A673 (cell line): ENCODE measurements around the gene TNFSF8. TPM values are rescaled to one million over a fixed set of nuclear protein-coding genes. Genes with fewer than 3 reads are reported as not detected.

ENCODE experiments used
- BruUV-seq: library from RNA; stranded (reverse); fragments of 400-500 nt; replicated peaks from 2 replicates; lab custom pipeline; 2021; lab: Mats Ljungman, UMichigan
- CTCF ChIA-PET: fragments of 300-600 bp; sonication (Branson Sonifier 250); formaldehyde crosslinking; loops from one replicate; lab custom pipeline; 2022; ENCODE audit warnings: antibody characterized with exemption; lab: Charles Lee
- POLR2A ChIA-PET: fragments of 300-600 bp; sonication (Branson Sonifier 250); formaldehyde crosslinking; loops from one replicate; lab custom pipeline; 2022; ENCODE audit warnings: antibody characterized with exemption; ENCODE audit not compliant: low non-redundant PET; lab: Charles Lee
- DNase-seq: peaks from one replicate; pipeline ENCODE4 v3.0.0-alpha.2; 2015; ENCODE audit warnings: low spot score
- H3K27ac ChIP-seq: fragments of 200-600 bp; sonication (generic); 2 replicates; pipeline ENCODE4 v1.5.1; 2016; ENCODE audit warnings: mixed run types, low read depth, mild to moderate bottlenecking, mixed read lengths, antibody characterized with exemption, low read length; ENCODE audit not compliant: poor library complexity, severe bottlenecking
- H3K27me3 ChIP-seq: fragments of 200-600 bp; sonication (generic); replicated peaks from 2 replicates; pipeline ENCODE4 v1.6.1; 2017; ENCODE audit warnings: mixed run types, low read depth, mild to moderate bottlenecking, mixed read lengths, antibody characterized with exemption, low read length; ENCODE audit not compliant: insufficient read depth, poor library complexity
- H3K36me3 ChIP-seq: fragments of 200-600 bp; sonication (generic); 2 replicates; pipeline ENCODE4 v1.6.1; 2016; ENCODE audit warnings: mixed run types, mild to moderate bottlenecking, mixed read lengths, antibody characterized with exemption, low read length; ENCODE audit not compliant: insufficient read depth, poor library complexity, severe bottlenecking
- H3K4me1 ChIP-seq: fragments of 200-600 bp; sonication (generic); 2 replicates; pipeline ENCODE4 v1.6.1; 2017; ENCODE audit warnings: mixed run types, mild to moderate bottlenecking, mixed read lengths, antibody characterized with exemption, low read length; ENCODE audit not compliant: insufficient read depth, poor library complexity, severe bottlenecking
- H3K4me3 ChIP-seq: fragments of 200-600 bp; sonication (generic); 2 replicates; pipeline ENCODE4 v1.5.1; 2016; ENCODE audit warnings: low read depth, mixed run types, mild to moderate bottlenecking, mixed read lengths, low read length; ENCODE audit not compliant: poor library complexity, severe bottlenecking
- H3K9me3 ChIP-seq: fragments of 200-600 bp; sonication (generic); 2 replicates; pipeline ENCODE4 v1.6.1; 2016; ENCODE audit warnings: mixed run types, low read depth, mild to moderate bottlenecking, mixed read lengths, antibody characterized with exemption, low read length; ENCODE audit not compliant: poor library complexity, severe bottlenecking
- EZH2 ChIP-seq: fragments of 200-600 bp; sonication (generic); IDR thresholded peaks from 2 replicates; pipeline ENCODE4 v1.6.1; 2017; ENCODE audit warnings: borderline replicate concordance, low read depth, mild to moderate bottlenecking, mixed read lengths, antibody characterized with exemption, low read length; ENCODE audit not compliant: poor library complexity, severe bottlenecking
- intact Hi-C: fragments of 100-400 bp; cut with micrococcal nuclease; formaldehyde crosslinking; loops from one replicate; pipeline ENCODE4 v1.10.0; 2022; ENCODE audit not compliant: unreplicated experiment
- total RNA-seq: library from RNA; stranded (reverse); gene quantifications from 2 replicates; pipeline ENCODE4 v1.2.3, GENCODE V29; 2021
- TF ChIP-seq, protein P1 (sequence below): fragments of 300-800, 200-600 bp; sonication (generic); conservative IDR thresholded peaks from 2 replicates; pipeline ENCODE4 v1.5.1; 2017; ENCODE audit warnings: low read depth, mild to moderate bottlenecking, antibody characterized with exemption, low read length, moderate library complexity, mixed read lengths

The TNFSF8 gene
- total RNA-seq, 1 experiment from 2014 or later: not detected

DNA sequence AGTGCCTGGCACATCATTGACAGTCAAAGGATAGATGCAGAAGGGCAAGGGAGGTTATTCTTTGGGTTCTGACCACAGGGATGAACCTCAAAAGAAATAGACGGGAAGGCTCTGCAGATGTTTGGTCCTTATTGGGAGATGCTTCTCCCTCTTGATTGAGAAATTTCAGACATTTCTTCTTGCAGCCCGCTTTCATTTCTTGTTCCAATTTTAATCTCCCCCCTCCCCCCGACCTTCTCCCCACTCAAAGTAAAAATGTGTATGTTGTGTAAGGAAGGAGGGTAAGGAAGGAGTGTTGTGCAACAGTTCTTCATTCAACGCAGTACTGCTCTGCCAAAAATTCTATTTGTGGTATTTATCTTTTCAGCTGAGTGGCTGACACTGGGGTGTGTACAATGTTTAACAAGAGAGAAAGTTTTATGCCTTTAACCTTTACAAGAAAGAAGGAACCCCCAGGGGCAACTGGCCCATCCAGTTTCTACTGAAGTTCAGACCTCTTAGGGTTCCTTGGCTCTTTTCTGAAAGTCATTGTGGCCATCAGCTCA, 78.3 kb downstream of the TNFSF8 start:
- TF ChIP-seq, protein P1, sequence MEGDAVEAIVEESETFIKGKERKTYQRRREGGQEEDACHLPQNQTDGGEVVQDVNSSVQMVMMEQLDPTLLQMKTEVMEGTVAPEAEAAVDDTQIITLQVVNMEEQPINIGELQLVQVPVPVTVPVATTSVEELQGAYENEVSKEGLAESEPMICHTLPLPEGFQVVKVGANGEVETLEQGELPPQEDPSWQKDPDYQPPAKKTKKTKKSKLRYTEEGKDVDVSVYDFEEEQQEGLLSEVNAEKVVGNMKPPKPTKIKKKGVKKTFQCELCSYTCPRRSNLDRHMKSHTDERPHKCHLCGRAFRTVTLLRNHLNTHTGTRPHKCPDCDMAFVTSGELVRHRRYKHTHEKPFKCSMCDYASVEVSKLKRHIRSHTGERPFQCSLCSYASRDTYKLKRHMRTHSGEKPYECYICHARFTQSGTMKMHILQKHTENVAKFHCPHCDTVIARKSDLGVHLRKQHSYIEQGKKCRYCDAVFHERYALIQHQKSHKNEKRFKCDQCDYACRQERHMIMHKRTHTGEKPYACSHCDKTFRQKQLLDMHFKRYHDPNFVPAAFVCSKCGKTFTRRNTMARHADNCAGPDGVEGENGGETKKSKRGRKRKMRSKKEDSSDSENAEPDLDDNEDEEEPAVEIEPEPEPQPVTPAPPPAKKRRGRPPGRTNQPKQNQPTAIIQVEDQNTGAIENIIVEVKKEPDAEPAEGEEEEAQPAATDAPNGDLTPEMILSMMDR: no peak
- TF ChIP-seq EZH2: no peak
- POLR2A ChIA-PET: no interaction called here
- Histone ChIP-seq H3K9me3 (no peaks in the 10 kb centered on the region), H3K27me3 (no peaks in the 10 kb centered on the region), H3K4me3 (no peak overlapping the region), H3K4me1 (no peaks in the 10 kb centered on the region), H3K27ac (no peak overlapping the region), H3K36me3 (no peaks in the 10 kb centered on the region)
- intact Hi-C loops: no loop called here
- CTCF ChIA-PET: no interaction called here
- no TSS peak for BruUV-seq
- no peak for DNase-seq

- no peak overlapping the region for H3K4me3 ChIP-seq
- no peaks in the 10 kb centered on the region for H3K4me1 ChIP-seq
- no peaks in the 10 kb centered on the region for H3K9me3 ChIP-seq
- H3K27ac ChIP-seq: no peak overlapping the region
- H3K36me3 ChIP-seq: no peaks in the 10 kb centered on the region
- POLR2A ChIA-PET: no interaction called here
- no peak for DNase-seq
- TF ChIP-seq EZH2: no peak
- TF ChIP-seq, protein P1: no peak
- H3K27me3 ChIP-seq: no peaks in the 10 kb centered on the region
- BruUV-seq: no TSS peak
- intact Hi-C loops: no loop called here
- CTCF ChIA-PET: no interaction called here
These were observed 79.1 kb downstream of the TNFSF8 start for GRCh38 chr9:114851306-114851705.

Other genes starting within 250 kb of the TNFSF8 start
- gene TEX48, start 248.4 kb downstream of the TNFSF8 start, total RNA-seq: not detected in 2 replicates
- 0.04 TPM in 1 of 2 replicates, not detected in the other for gene TNFSF15, start 124.6 kb downstream of the TNFSF8 start, total RNA-seq
- 202 and 206 TPM in 2 replicates for gene TNC, start 187.6 kb upstream of the TNFSF8 start, total RNA-seq